PC-3 (cell line): ENCODE results near the gene SPESP1. TPM values are rescaled to one million over a fixed set of nuclear protein-coding genes. Genes with fewer than 3 reads are reported as not detected.

Experiments
- ATAC-seq: fragments of 200-7000 bp; cut with Tn5 transposase; 2 replicates; pipeline ENCODE4 v1.9.1; 2020; ENCODE audit warnings: mild to moderate bottlenecking, moderate library complexity
- BruUV-seq: library from RNA; stranded (reverse); fragments of 400-500 nt; replicated peaks from 2 replicates; lab custom pipeline; 2021; lab: Mats Ljungman, UMichigan
- CTCF ChIA-PET: fragments of 300-600 bp; sonication (Branson Sonifier 250); formaldehyde crosslinking; loops from one replicate; lab custom pipeline; 2022; ENCODE audit warnings: antibody characterized with exemption; lab: Charles Lee
- POLR2A ChIA-PET: fragments of 300-600 bp; sonication (Branson Sonifier 250); formaldehyde crosslinking; loops from one replicate; lab custom pipeline; 2022; ENCODE audit warnings: antibody characterized with exemption; ENCODE audit not compliant: unreplicated experiment; lab: Charles Lee
- DNase-seq: peaks from one replicate; pipeline ENCODE4 v3.0.0-alpha.2; 2015
- H2AFZ ChIP-seq: fragments of 300-600 bp; sonication (generic); 2 replicates; pipeline ENCODE4 v1.6.0; 2016; ENCODE audit warnings: antibody characterized with exemption, low read length
- H3F3A ChIP-seq: fragments of 300-600 bp; sonication (generic); one replicate; pipeline ENCODE4 v1.6.0; 2017; ENCODE audit warnings: antibody characterized with exemption, low read length, control low read depth, mild to moderate bottlenecking; ENCODE audit not compliant: unreplicated experiment
- H3K27ac ChIP-seq: fragments of 300-600 bp; sonication (generic); 2 replicates; pipeline ENCODE4 v1.5.1; 2016; ENCODE audit warnings: mild to moderate bottlenecking, low read length
- H3K27me3 ChIP-seq: fragments of 300-600 bp; sonication (generic); 2 replicates; pipeline ENCODE4 v1.6.1; 2016; ENCODE audit warnings: low read length, mixed read lengths
- H3K36me3 ChIP-seq: fragments of 300-600 bp; sonication (generic); 2 replicates; pipeline ENCODE4 v1.6.1; 2016; ENCODE audit warnings: low read depth, mixed run types, low read length, mixed read lengths
- H3K4me1 ChIP-seq: fragments of 300-600 bp; sonication (generic); 2 replicates; pipeline ENCODE4 v1.5.1; 2016; ENCODE audit warnings: low read length; ENCODE audit not compliant: insufficient read depth
- H3K4me2 ChIP-seq: fragments of 300-600 bp; sonication (generic); 2 replicates; pipeline ENCODE4 v1.6.0; 2016; ENCODE audit warnings: low read length
- H3K4me3 ChIP-seq: fragments of 300-600 bp; sonication (generic); 2 replicates; pipeline ENCODE4 v1.5.1; 2016; ENCODE audit warnings: mild to moderate bottlenecking, low read length, mixed read lengths
- H3K79me2 ChIP-seq: fragments of 300-600 bp; sonication (generic); 2 replicates; pipeline ENCODE4 v1.6.1; 2017; ENCODE audit warnings: low read length, mixed read lengths
- H3K9ac ChIP-seq: fragments of 300-600 bp; sonication (generic); 2 replicates; pipeline ENCODE4 v1.6.0; 2016; ENCODE audit warnings: mild to moderate bottlenecking, low read length
- H3K9me2 ChIP-seq: fragments of 300-600 bp; sonication (generic); replicated peaks from 2 replicates; pipeline ENCODE4 v1.6.1; 2016; ENCODE audit warnings: mixed run types, low read length, mixed read lengths
- H3K9me3 ChIP-seq: fragments of 300-600 bp; sonication (generic); 2 replicates; pipeline ENCODE4 v1.6.1; 2016; ENCODE audit warnings: low read length, mixed read lengths
- H4K20me1 ChIP-seq: fragments of 300-600 bp; sonication (generic); 2 replicates; pipeline ENCODE4 v1.6.1; 2016; ENCODE audit warnings: low read length, mixed read lengths
- EZH2 ChIP-seq: fragments of 300-600 bp; sonication (generic); IDR thresholded peaks from one replicate; pipeline ENCODE4 v1.6.1; 2017; ENCODE audit warnings: antibody characterized with exemption, mild to moderate bottlenecking, low read length; ENCODE audit not compliant: unreplicated experiment
- EZH2phosphoT487 ChIP-seq: fragments of 300-600 bp; sonication (generic); IDR thresholded peaks from 2 replicates; pipeline ENCODE4 v1.6.1; 2018; ENCODE audit warnings: mild to moderate bottlenecking, antibody characterized with exemption, low read length, borderline replicate concordance
- intact Hi-C: fragments of 100-400 bp; cut with micrococcal nuclease; formaldehyde crosslinking; loops from 2 replicates; pipeline ENCODE4 v1.9.0; 2023
- total RNA-seq: library from RNA; depleted of rRNA; stranded (reverse); fragments of >200 nt; gene quantifications from 2 replicates; pipeline ENCODE4 v1.2.3, GENCODE V29; 2014; rRNA removed
- TF ChIP-seq, protein P1 (sequence below): fragments of 300-600 bp; sonication (generic); conservative IDR thresholded peaks from 2 replicates; pipeline ENCODE4 v1.5.1; 2017; ENCODE audit warnings: antibody characterized with exemption, low read depth, mild to moderate bottlenecking, low read length

SPESP1 gene
- total RNA-seq, 1 experiment from 2014 or later: not detected

DNA sequence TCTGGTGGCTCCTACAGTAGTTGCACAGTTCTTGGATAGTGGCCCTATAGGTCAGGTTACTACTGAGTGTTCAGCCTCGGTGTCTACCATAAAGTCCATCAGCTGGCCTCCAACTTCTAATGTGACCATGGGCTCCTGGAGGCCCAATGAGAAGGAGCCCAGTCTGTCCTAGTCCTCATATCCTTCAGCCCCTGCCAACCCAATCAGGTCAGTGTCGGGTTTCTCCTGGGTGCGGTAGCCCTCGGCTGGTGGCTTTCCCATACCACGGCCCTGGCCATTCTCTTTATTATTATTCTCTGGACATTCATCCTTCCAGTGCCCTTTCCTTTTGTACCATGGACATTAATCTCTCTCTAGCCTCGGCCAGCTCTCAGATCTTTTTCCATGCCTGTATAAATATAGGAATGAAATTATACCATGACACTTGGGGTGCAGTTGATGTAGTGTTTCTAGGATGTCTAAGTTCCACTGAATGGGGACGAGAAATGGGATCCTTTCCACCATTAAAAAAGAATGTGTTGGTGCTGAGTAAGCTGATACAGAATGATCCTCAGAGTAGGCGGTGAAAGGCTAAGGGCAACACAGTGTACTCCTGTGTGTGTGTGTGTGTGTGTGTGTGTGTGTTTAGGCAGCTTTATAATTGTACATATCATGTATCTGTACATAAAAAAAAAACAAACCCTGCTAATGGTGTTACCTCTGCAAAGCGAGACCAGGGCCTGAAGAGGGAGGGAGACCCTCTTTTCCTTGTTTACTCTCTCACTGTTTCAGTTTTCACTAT is 64.8 kb downstream of the SPESP1 start:
- Histone ChIP-seq H3K36me3 (no peaks in the 10 kb centered on the region), H3K4me3 (no peak overlapping the region), H3K9me2 (no peaks in the 10 kb centered on the region), H3K9me3 (no peaks in the 10 kb centered on the region), H4K20me1 (no peaks in the 10 kb centered on the region), H2AFZ (no peak overlapping the region), H3F3A (no peaks in the 10 kb centered on the region), H3K27me3 (no peaks in the 10 kb centered on the region), H3K4me2 (no peak overlapping the region), H3K9ac (no peak overlapping the region), H3K4me1 (peaks cover 17% of the 10 kb centered on the region), H3K27ac (no peak overlapping the region), H3K79me2 (no peaks in the 10 kb centered on the region)
- DNase-seq (no peak), ATAC-seq (no peak)
- TF ChIP-seq EZH2 (no peak), EZH2phosphoT487 (no peak)
- TF ChIP-seq, protein P1, sequence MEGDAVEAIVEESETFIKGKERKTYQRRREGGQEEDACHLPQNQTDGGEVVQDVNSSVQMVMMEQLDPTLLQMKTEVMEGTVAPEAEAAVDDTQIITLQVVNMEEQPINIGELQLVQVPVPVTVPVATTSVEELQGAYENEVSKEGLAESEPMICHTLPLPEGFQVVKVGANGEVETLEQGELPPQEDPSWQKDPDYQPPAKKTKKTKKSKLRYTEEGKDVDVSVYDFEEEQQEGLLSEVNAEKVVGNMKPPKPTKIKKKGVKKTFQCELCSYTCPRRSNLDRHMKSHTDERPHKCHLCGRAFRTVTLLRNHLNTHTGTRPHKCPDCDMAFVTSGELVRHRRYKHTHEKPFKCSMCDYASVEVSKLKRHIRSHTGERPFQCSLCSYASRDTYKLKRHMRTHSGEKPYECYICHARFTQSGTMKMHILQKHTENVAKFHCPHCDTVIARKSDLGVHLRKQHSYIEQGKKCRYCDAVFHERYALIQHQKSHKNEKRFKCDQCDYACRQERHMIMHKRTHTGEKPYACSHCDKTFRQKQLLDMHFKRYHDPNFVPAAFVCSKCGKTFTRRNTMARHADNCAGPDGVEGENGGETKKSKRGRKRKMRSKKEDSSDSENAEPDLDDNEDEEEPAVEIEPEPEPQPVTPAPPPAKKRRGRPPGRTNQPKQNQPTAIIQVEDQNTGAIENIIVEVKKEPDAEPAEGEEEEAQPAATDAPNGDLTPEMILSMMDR: no peak
- ChIA-PET POLR2A (no interaction called here), CTCF (no interaction called here)
- BruUV-seq: no TSS peak
- intact Hi-C loops: no loop called here

Other genes starting within 250 kb of the SPESP1 start
- gene ANP32A, start 109.6 kb upstream of the SPESP1 start, total RNA-seq: 106 and 151 TPM in 2 replicates
- gene NOX5, start 84.2 kb downstream of the SPESP1 start, total RNA-seq: 237 and 339 TPM in 2 replicates
- 11.1 and 15.4 TPM in 2 replicates for gene GLCE, start 230.1 kb downstream of the SPESP1 start, total RNA-seq